Measurements from ENCODE around the gene ZBTB18.

The ZBTB18 gene

DNA sequence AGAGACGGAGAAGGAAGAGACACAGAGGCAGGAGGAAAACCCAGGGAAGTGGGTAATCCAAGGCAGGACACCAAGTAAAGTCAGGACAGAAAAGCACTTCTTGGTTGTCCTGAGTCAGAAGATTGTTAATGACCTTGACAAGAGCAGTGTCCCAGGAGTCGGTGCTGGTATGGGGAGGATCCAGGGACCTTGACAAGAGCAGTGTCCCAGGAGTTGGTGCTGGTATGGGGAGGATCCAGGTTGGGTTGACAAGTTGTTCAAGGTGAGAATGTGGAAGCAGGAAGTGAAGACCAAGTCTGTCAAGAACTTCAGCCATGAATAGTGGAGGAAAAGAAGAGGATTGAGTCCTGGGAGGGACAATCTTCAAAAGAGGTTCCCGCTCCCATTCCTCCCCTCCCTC, 31.9 kb downstream of the ZBTB18 start:
- no peak for DNase-seq (ENCODE audit: low spot score)

DNA sequence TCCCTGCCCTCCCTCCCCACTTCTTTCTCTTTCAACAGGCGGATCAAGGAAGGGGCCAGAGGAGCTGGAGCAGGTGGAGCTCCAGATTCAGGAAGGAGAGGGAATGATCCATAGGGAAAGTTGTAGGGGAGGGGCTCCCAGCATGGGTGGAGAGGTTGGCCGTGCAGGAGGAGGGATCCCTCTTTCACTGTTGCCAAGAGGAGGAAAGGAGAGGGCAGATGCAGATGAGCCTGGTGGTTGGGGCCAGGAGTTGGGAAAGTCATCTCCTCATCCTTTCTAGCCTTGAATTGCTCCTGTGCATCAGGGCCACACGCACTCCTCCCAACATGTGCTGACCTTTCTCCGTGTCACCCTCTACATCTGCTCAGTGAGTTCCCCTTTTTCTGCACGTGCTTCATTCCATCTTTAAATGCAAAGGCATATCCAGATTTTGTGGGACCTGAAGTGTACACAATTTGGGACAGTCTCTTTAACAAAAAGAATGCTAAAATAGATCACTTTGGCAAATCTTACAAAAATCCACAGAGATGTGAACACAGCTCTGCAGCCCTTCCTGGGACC, 32.4 kb downstream of the ZBTB18 start:
- TF ChIP-seq, protein P1, sequence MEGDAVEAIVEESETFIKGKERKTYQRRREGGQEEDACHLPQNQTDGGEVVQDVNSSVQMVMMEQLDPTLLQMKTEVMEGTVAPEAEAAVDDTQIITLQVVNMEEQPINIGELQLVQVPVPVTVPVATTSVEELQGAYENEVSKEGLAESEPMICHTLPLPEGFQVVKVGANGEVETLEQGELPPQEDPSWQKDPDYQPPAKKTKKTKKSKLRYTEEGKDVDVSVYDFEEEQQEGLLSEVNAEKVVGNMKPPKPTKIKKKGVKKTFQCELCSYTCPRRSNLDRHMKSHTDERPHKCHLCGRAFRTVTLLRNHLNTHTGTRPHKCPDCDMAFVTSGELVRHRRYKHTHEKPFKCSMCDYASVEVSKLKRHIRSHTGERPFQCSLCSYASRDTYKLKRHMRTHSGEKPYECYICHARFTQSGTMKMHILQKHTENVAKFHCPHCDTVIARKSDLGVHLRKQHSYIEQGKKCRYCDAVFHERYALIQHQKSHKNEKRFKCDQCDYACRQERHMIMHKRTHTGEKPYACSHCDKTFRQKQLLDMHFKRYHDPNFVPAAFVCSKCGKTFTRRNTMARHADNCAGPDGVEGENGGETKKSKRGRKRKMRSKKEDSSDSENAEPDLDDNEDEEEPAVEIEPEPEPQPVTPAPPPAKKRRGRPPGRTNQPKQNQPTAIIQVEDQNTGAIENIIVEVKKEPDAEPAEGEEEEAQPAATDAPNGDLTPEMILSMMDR (IDR thresholded peaks at IDR 0.05) = no peak
- DNase-seq (ENCODE audit: low spot score) = peak; percentile 35
- Histone ChIP-seq H3K27ac (no peak overlapping the region), H3K4me3 (no peak overlapping the region)

More for the DNA sequence above, 31.9 kb downstream of the ZBTB18 start:
- TF ChIP-seq, protein P1 (IDR thresholded peaks at IDR 0.05) = no peak
- Histone ChIP-seq H3K4me3 (no peak overlapping the region), H3K27ac (no peak overlapping the region)

DNA sequence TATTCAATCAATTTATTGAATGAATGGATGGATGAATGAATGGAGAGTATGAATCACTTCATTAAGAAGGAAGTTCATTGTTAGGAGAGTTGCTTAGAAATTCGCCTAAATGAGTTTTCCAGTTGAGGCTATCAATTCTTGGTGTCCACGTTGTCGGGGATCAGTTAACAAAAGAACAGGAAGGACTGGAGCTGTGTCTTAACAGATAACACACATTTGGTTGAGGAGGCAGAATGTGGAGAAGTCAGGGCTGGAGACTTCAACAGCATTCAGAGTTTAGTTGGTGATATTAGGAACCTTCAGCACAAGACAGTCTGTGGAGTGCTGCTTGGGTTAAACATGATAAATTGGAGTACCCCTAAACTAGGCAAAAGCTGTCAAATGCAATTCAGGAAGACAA, 33.7 kb downstream of the ZBTB18 start:
- TF ChIP-seq, protein P1 (IDR thresholded peaks at IDR 0.05) = no peak
- DNase-seq (ENCODE audit: low spot score) = no peak
- no peak overlapping the region for H3K27ac ChIP-seq
- H3K4me3 ChIP-seq = no peak overlapping the region

DNA sequence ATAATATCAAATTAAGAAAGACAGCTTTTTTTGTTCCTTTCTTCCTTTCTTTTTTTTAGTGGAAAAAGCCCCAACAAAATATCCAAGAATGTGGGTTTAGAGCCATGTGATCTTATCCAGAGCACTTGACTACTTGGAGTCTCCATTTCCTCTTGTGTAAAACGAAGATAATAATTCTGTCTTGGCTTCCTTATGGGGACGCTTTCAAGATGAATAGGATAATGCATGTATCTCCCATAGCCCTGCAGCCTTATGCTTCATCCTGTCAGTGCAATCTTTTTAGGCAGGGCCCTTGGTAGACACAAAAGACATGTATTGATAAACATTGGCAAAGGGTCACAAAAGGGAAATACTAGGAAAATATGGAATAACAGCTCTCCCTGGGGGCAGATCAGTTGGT, 34.8 kb downstream of the ZBTB18 start:
- TF ChIP-seq, protein P1 (IDR thresholded peaks at IDR 0.05) = no peak
- H3K27ac ChIP-seq = no peak overlapping the region
- DNase-seq (ENCODE audit: low spot score) = no peak

DNA sequence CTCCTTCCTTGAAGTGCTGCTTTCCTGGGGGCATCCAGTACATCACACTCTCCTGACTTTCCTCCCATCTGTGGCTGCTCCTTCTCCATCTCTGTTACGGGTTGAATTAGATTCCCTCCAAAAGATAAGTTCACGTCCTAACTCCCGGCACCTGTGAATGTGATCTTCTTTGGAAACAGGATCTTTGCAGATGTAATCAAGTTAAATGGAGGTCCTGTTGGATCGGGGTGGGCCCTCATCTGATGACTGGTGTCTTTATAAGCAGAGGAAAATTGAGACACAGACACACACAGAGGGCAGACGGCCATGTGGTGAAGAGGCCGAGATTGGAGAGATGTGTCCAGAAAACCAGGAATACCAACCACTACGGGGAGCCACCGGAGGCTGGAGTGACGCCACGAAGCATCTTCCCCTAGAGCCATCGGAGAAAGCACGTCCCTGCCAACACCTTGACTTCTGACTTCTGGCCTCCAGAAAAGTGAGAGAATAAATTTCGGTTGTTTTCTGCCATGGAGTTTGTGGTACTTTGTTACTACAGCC, 36.0 kb downstream of the ZBTB18 start:
- H3K27ac ChIP-seq = no peak overlapping the region

More for the DNA sequence above, 34.8 kb downstream of the ZBTB18 start:
- no peak overlapping the region for H3K4me3 ChIP-seq

DNA sequence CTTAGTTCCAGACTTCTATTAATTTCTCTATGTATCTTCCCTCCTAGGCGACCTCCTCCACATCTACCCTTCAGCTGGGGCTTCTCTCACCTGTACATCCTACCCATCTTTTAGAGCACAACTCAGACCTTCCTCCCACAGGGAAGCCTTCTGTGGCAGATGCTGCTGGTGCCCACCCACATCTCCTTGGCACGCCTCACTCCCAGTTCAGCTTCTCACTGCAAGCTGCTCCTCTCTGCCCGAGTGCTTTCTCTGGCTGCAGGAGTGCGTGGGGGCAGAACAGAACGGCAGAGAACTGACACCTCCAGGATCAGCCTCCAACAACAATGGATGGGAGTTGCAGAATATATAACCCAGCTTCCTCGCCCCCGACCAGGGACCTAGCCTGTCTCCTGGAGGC, 36.5 kb downstream of the ZBTB18 start:
- TF ChIP-seq, protein P1 (IDR thresholded peaks at IDR 0.05) = no peak
- no peak overlapping the region for H3K4me3 ChIP-seq
- H3K27ac ChIP-seq = no peak overlapping the region
- no peak for DNase-seq (ENCODE audit: low spot score)

More for the DNA sequence above, 36.0 kb downstream of the ZBTB18 start:
- TF ChIP-seq, protein P1 (IDR thresholded peaks at IDR 0.05) = no peak
- no peak for DNase-seq (ENCODE audit: low spot score)
- H3K4me3 ChIP-seq = no peak overlapping the region

DNA sequence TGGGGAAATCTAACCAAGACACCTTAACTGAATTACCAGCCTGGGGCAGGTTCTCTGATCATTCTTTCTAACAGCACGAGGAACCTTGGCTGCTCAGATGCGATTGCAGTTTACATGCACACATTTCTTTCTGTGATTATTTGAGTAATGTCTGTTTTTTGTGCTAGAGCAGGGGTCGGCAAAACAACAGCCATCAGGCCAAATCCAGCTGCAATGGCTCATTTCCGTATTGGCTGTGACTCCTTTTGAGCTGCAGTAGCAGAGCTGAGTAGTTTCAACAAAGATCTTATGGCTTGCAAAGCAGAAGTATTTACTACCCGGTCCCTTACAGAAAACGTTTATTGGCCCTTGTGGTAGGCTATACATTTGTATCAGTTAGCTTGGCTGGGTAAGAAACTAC, 37.1 kb downstream of the ZBTB18 start:
- no peak overlapping the region for H3K27ac ChIP-seq
- DNase-seq (ENCODE audit: low spot score) = no peak
- TF ChIP-seq, protein P1 (IDR thresholded peaks at IDR 0.05) = no peak
- no peak overlapping the region for H3K4me3 ChIP-seq

All from coronary artery (tissue), 2 donors.